ENCODE measurements around the gene ZBTB7A. TPM values are rescaled to one million over a fixed set of nuclear protein-coding genes. Genes with fewer than 3 reads are reported as not detected.

Gene ZBTB7A
- total RNA-seq, 4 donors from 2014 or later, result 71.9 to 137 (median 114) TPM

GRCh38 chr19:4028334-4029246 lies 38.1 kb downstream of the ZBTB7A start:
- Histone ChIP-seq H3K27me3 (no peaks in the 10 kb centered on the region), H3K27ac (replicated peaks in 1 of 4) (no peak overlapping the region), H3K4me1 (peaks cover 0 to 23% (median 9%) of the 10 kb centered on the region in 4 donors), H3K36me3 (peaks cover 39 to 98% (median 84%) of the 10 kb centered on the region in 4 donors), H3K4me3 (no peak overlapping the region), H3K9me3 (no peaks in the 10 kb centered on the region)
- TF ChIP-seq CTCF (IDR thresholded peaks at IDR 0.05), result no peak
- no peak for TF ChIP-seq EP300 (IDR thresholded peaks at IDR 0.05)
- TF ChIP-seq POLR2A (IDR thresholded peaks at IDR 0.05; ENCODE audit: low read depth), result no peak
- no peak for TF ChIP-seq POLR2AphosphoS5 (IDR thresholded peaks at IDR 0.05)
- DNase-seq (ENCODE audit: extremely low spot score), result no peak
- intact Hi-C loops (cut with DNase I), result no loop called here
- 86% methylated on average over 19 of the region's 48 CpGs for WGBS

GRCh38 chr19:4027146-4027545 lies 39.6 kb downstream of the ZBTB7A start:
- H3K36me3 ChIP-seq, result peaks cover 34 to 86% (median 71%) of the 10 kb centered on the region in 4 donors
- 90% methylated on average over 16 of the region's 16 CpGs for WGBS
- no peaks in the 10 kb centered on the region for H3K27me3 ChIP-seq
- no peak for DNase-seq (ENCODE audit: extremely low spot score)
- TF ChIP-seq POLR2A (IDR thresholded peaks at IDR 0.05; ENCODE audit: low read depth), result no peak
- no peak for TF ChIP-seq POLR2AphosphoS5 (IDR thresholded peaks at IDR 0.05)
- TF ChIP-seq EP300 (IDR thresholded peaks at IDR 0.05), result no peak
- TF ChIP-seq CTCF (IDR thresholded peaks at IDR 0.05), result no peak
- peaks cover under 1 to 20% (median 4%) of the 10 kb centered on the region in 4 donors for H3K4me1 ChIP-seq
- H3K27ac ChIP-seq (replicated peaks in 1 of 4), result no peak overlapping the region
- H3K4me3 ChIP-seq, result no peak overlapping the region
- intact Hi-C loops (cut with DNase I), result no loop called here
- H3K9me3 ChIP-seq, result no peaks in the 10 kb centered on the region

GRCh38 chr19:4025317-4025716 lies 41.4 kb downstream of the ZBTB7A start:
- no peak for TF ChIP-seq POLR2AphosphoS5 (IDR thresholded peaks at IDR 0.05)
- TF ChIP-seq POLR2A (IDR thresholded peaks at IDR 0.05; ENCODE audit: low read depth), result no peak
- no peak for TF ChIP-seq EP300 (IDR thresholded peaks at IDR 0.05)
- no peak for TF ChIP-seq CTCF (IDR thresholded peaks at IDR 0.05)
- Histone ChIP-seq H3K27me3 (no peaks in the 10 kb centered on the region), H3K4me1 (peaks cover 3 to 22% (median 4%) of the 10 kb centered on the region in 4 donors), H3K4me3 (no peak overlapping the region), H3K9me3 (no peaks in the 10 kb centered on the region), H3K36me3 (peaks cover 34 to 68% (median 53%) of the 10 kb centered on the region in 4 donors), H3K27ac (replicated peaks in 1 of 4) (no peak overlapping the region)
- 62% methylated on average over 5 of the region's 11 CpGs for WGBS
- intact Hi-C loops (cut with DNase I), result no loop called here
- no peak for DNase-seq (ENCODE audit: extremely low spot score)

GRCh38 chr19:4023600-4024398 lies 42.9 kb downstream of the ZBTB7A start:
- TF ChIP-seq POLR2A (IDR thresholded peaks at IDR 0.05; ENCODE audit: low read depth), result no peak
- TF ChIP-seq CTCF (IDR thresholded peaks at IDR 0.05), result no peak
- no peak for TF ChIP-seq EP300 (IDR thresholded peaks at IDR 0.05)
- no peak for TF ChIP-seq POLR2AphosphoS5 (IDR thresholded peaks at IDR 0.05)
- Histone ChIP-seq H3K9me3 (no peaks in the 10 kb centered on the region), H3K4me1 (peaks cover 5 to 37% (median 17%) of the 10 kb centered on the region in 4 donors), H3K4me3 (no peak overlapping the region), H3K27ac (replicated peaks in 1 of 4) (peak overlapping the region in 1 of 4 donors; percentile 19), H3K36me3 (peaks cover 19 to 53% (median 40%) of the 10 kb centered on the region in 4 donors), H3K27me3 (no peaks in the 10 kb centered on the region)
- DNase-seq (ENCODE audit: extremely low spot score), result no peak
- 81% methylated on average over 21 of the region's 34 CpGs for WGBS
- intact Hi-C loops (cut with DNase I), result no loop called here

Data from esophagus muscularis mucosa (tissue), 4 donors.